SK-N-MC (cell line): ENCODE measurements around the gene DAAM2.

Source experiments
- EZH2 ChIP-seq: fragments of 200-600 bp; sonication (generic); IDR thresholded peaks from one replicate; pipeline ENCODE4 v1.6.1; 2017; ENCODE audit warnings: antibody characterized with exemption
- FOXP2 ChIP-seq: optimal IDR thresholded peaks from 2 replicates; pipeline ENCODE3; 2011; ENCODE audit warnings: mild to moderate bottlenecking, moderate library complexity; ENCODE audit not compliant: insufficient read depth; ENCODE audit errors: extremely low read length, control extremely low read depth
- POLR2AphosphoS5 ChIP-seq: IDR thresholded peaks from 2 replicates; pipeline ENCODE4 v1.6.1; 2012; ENCODE audit warnings: mild to moderate bottlenecking, low read depth, low read length, borderline replicate concordance

GRCh38 chr6:39901670-39902069 lies 109.5 kb downstream of the DAAM2 start:
- TF ChIP-seq EZH2 (no peak), POLR2AphosphoS5 (no peak), FOXP2 (no peak)
